GM11168 (cell line): ENCODE data around the gene FADS1.

Experiments
- in situ Hi-C: fragments of 300-500 bp; cut with MboI; formaldehyde crosslinking; loops from one replicate; pipeline ENCODE4 v1.12.0; 2022; ENCODE audit warnings: low sequenced_read_pairs; ENCODE audit not compliant: unreplicated experiment

The FADS1 gene

GRCh38 chr11:61800331-61801281 is 16.2 kb downstream of the FADS1 start:
- in situ Hi-C loops, result no loop called here

- in situ Hi-C loops, result no loop called here
Observed at GRCh38 chr11:61799665-61800284, 17.0 kb downstream of the FADS1 start.

GRCh38 chr11:61797263-61797944 is 19.4 kb downstream of the FADS1 start:
- in situ Hi-C loops, result no loop called here

DNA sequence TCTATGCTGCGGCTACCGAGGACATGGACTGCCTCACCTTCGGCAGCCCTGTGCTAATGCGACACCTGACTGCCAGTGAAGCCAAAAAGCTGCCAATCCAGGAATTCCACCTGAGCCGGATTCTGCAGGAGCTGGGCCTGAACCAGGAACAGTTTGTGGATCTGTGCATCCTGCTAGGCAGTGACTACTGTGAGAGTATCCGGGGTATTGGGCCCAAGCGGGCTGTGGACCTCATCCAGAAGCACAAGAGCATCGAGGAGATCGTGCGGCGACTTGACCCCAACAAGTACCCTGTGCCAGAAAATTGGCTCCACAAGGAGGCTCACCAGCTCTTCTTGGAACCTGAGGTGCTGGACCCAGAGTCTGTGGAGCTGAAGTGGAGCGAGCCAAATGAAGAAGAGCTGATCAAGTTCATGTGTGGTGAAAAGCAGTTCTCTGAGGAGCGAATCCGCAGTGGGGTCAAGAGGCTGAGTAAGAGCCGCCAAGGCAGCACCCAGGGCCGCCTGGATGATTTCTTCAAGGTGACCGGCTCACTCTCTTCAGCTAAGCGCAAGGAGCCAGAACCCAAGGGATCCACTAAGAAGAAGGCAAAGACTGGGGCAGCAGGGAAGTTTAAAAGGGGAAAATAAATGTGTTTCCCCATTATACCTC is 20.8 kb downstream of the FADS1 start:
- in situ Hi-C loops, result no loop called here

GRCh38 chr11:61795459-61795858 is 21.3 kb downstream of the FADS1 start:
- in situ Hi-C loops, result no loop called here

GRCh38 chr11:61794579-61794978 is 22.2 kb downstream of the FADS1 start:
- in situ Hi-C loops, result loop anchor here (5.0 kb wide), 1 partner anchor 103 kb away; no protein-coding TSS in a partner anchor

DNA sequence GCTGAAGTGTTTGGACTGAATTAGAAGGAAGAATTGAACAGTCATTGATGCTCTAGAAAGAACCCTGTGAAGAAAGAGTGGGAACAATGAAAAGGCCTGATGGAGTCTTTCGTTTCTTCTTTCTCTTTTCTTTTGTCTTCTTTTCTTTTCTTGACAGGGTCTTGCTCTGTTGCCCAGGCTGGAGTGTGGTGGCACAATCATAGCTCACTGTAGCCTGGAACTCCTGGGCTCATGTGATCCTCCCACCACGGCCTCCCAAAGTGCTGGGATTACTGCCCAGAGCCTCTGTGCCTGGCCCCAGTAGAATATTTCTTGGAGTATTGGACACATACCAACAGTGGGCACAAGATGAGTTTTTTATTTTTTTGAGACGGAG is 23.0 kb downstream of the FADS1 start:
- in situ Hi-C loops, result loop anchor here (5.0 kb wide), 1 partner anchor 103 kb away; no protein-coding TSS in a partner anchor

GRCh38 chr11:61793083-61793828 is 23.5 kb downstream of the FADS1 start:
- in situ Hi-C loops, result loop anchor here (5.0 kb wide), 1 partner anchor 104 kb away; no protein-coding TSS in a partner anchor

DNA sequence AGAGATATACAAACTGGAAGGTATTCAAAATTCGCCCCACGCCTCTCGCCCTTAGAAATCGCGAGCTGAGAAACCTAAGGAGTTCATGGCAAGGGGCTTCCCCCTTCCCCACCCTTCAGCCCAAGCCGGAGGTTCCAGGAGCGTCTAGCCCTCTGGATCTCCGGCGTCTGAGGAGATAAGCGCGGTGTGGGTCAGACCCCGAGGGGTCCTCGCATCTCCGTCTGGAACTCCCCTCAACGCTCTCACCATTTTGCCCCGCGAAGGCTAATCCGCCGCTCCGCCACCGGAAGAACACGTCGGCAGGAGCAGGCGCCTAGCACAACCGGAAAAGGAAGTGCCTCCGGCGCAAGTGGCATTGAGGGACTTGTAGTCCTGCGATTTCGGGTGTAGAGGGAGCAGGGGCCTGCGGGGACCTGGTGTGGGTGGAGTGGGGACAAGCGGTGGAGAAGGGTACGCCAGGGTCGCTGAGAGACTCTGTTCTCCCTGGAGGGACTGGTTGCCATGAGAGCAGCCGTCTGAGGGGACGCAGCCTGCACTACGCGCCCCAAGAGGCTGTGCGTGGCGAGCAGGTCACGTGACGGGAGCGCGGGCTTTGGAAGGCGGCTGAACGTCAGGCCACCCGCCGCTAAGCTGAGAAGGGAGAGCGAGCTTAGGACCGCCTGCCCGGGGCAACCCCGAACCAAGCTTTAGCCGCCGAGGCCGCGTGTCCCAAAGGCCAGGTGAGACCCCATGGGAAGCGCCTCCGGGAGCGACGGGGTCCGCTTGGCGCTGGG is 24.3 kb downstream of the FADS1 start, which contains the start of the genes FEN1 and TMEM258:
Gene FEN1 (plus strand): TSS at position 602 of the 773 bp plus-strand sequence. CDS start 2,451 bp downstream, outside the sequence.
Gene TMEM258 (minus strand): TSS at position 290 of the 773 bp plus-strand sequence. CDS start 41 bp downstream, at position 249.
- in situ Hi-C loops, result loop anchor here (5.0 kb wide), 1 partner anchor 105 kb away; no protein-coding TSS in a partner anchor

DNA sequence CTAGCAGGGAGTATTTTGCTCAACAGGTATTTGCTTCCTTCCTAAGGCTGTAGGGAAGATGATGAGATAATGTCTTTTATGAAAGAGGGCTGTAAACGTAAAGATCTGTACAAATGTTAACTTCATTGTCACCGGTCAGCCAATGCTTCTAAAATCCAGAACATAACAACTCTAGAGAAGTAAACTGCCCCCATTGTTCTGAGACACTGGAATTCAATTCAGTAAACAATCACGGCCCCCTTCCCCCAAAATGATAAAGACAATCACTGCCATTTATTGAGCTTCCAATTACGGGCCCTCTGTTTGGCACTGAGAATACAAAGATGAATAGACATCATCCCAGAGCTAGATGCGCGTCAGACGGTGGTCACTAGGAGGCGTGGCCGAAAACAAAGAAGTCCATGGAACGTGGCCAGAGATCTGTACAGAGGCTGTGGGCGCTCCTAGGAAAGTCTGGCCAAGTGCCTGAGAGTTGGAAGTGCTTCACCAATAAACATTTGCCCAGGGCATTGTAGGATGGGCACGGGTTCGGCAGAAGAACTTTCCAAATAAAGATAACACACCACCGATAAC is 25.0 kb downstream of the FADS1 start:
- in situ Hi-C loops, result loop anchor here (5.0 kb wide), 1 partner anchor 105 kb away; no protein-coding TSS in a partner anchor

DNA sequence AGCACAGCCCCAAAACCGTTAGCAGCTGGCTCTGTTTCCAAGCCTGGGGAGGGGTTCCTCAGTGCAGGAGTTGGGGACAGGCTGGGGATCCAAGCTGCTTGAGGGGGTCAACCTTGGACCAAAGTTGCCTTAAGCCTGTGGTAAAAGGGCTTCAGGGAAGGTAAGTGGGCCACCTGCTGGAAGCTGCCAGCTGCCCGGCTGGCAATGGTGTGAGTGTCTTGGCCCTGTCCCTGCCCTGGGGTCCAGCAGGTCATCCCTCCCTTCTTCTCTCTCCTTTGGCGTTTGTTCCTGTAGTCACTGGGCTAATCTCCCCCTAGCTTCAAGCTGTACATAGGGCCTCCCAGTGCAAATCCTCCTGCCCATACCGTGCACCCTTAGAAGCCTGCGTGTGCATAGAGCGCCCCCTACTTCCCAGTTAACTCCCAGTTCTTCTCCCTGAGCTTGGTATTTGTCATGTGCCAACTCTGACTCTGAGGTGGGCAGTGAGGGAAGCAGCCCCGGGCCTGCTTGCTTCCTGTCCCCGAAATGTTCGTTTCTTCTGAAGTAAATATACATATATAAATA is 28.8 kb downstream of the FADS1 start:
- in situ Hi-C loops, result no loop called here

GRCh38 chr11:61785837-61786402 is 30.9 kb downstream of the FADS1 start:
- in situ Hi-C loops, result no loop called here

GRCh38 chr11:61784506-61784805 is 32.3 kb downstream of the FADS1 start:
- in situ Hi-C loops, result no loop called here

DNA sequence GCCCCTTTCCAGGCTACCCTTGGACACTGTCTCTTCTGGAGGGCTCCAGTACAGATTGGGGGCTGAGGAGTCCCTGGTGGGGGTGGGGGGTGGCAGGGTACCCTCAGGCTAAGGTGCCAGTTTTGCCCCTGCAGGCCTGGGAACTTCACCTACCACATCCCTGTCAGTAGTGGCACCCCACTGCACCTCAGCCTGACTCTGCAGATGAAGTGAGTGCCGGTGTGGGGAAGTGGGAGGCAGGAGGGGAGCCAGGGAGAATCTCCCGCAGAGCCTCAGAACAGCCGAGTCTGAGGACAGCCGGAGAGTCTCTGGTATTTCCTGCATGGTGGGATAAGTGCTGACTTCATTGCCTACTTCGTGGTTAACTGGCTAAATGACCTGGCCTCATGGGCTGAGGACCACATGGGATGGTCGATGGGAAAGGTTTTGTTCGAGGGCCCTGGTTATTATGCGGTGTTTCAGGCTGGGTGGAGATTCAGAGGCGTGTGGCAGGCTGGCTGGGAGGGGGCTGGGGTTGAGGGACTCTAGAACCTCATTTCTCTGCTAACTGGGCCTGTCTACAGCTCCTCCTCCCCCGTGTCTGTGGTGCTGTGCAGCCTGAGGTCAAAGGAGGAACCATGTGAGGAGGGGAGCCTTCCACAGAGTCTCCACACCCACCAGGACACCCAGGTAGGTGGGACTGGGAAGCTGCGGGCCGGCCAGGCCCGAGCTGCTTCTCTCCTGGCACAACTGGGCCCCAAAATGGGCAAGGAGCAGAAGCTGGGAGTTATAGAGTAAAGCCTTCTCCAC is 32.9 kb downstream of the FADS1 start:
- in situ Hi-C loops, result no loop called here

DNA sequence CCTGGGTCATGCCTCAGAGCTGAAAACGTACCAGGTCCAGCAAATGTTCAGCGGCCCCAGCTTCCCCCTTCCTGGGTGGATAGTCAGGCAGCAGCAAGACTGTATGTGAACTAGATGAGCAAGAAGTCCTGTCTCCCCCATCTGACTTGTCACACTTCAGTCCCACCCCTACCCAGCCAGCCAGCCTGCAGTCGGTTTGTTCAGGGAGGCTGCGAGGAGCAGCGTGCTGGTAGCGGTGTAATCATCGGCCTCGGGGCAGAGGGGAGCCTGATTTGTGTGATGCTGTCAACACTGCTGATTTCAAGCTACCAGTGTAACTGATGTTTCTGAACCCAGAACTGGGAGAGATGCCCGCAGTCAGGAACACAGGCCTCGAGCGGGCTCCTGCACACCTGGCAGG is 34.0 kb downstream of the FADS1 start:
- in situ Hi-C loops, result no loop called here

DNA sequence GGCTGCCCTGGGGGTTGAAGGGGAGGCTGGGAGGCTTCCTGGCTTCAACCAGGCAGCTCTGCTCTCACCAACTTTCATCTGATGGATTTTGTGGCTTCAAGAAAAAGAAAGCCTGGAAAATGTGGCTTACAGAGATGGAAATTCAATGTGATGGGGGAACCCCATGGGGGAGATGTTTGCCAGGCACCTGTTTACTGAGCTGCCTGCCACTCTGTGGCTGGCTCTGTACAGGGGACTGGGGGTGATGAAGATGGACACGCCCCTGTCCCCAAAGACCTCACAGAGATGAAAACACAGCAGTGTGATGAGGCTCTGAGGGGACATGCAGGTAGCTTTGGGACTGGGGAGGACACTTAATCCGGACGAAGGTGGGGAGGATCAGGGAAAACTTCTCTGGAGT is 34.5 kb downstream of the FADS1 start:
- in situ Hi-C loops, result no loop called here

DNA sequence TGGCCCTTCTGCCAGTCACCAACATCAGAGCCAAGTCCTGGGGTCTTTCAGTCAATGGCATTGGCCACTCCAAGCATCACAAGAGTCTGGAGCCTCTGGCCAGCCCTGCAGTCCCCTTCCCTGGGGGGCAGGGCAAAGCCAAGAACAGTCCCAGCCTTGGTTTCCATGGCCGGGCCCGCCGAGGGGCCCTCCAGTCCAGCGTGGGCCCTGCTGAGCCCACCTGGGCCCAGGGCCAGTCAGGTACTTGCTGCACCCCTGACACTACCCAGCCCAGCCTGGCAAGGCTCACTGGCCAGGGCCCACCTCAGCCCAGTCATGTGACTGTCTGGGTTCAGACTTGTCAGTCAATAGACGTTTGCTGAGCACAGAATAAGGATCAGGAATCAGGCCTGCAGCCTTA is 35.2 kb downstream of the FADS1 start:
- in situ Hi-C loops, result no loop called here
